IMR-90 (cell line): ENCODE results near the gene TFAP2E.
"Not testable (repeated sequence)": the region's sequence is repeated elsewhere in the genome, so short reads cannot be mapped to it uniquely, and the experiment has no call there.

Source experiments
- CEBPB ChIP-seq: IDR thresholded peaks from 2 replicates; pipeline ENCODE4 v1.6.1; 2012; ENCODE audit warnings: low read depth, low read length, improper control_type of control experiment
- CHD1 ChIP-seq: IDR thresholded peaks from 2 replicates; pipeline ENCODE4 v1.6.1; 2012; ENCODE audit warnings: low read depth, low read length, improper control_type of control experiment
- MAFK ChIP-seq: IDR thresholded peaks from 2 replicates; pipeline ENCODE4 v1.6.1; 2012; ENCODE audit warnings: low read depth, low read length, improper control_type of control experiment
- MAZ ChIP-seq: IDR thresholded peaks from 2 replicates; pipeline ENCODE4 v1.6.1; 2012; ENCODE audit warnings: low read depth, mild to moderate bottlenecking, low read length, improper control_type of control experiment, moderate library complexity, borderline replicate concordance
- MXI1 ChIP-seq: IDR thresholded peaks from 2 replicates; pipeline ENCODE4 v1.6.1; 2012; ENCODE audit warnings: low read depth, mild to moderate bottlenecking, low read length, moderate library complexity, borderline replicate concordance
- NFE2L2 ChIP-seq: fragments of 150-350 bp; IDR thresholded peaks from 2 replicates; pipeline ENCODE4 v1.6.1; 2016; ENCODE audit warnings: low read depth, mild to moderate bottlenecking, low read length
- POLR2A ChIP-seq: IDR thresholded peaks from 2 replicates; pipeline ENCODE4 v1.6.1; 2012; ENCODE audit warnings: mild to moderate bottlenecking, low read depth, low read length
- RAD21 ChIP-seq: IDR thresholded peaks from 2 replicates; pipeline ENCODE4 v1.6.1; 2012; ENCODE audit warnings: low read length, improper control_type of control experiment
- RCOR1 ChIP-seq: IDR thresholded peaks from 2 replicates; pipeline ENCODE4 v1.6.1; 2012; ENCODE audit warnings: mild to moderate bottlenecking, low read length, improper control_type of control experiment; ENCODE audit not compliant: insufficient replicate concordance
- RFX5 ChIP-seq: IDR thresholded peaks from 2 replicates; pipeline ENCODE4 v1.8.0; 2012; ENCODE audit warnings: low read depth, mild to moderate bottlenecking, low read length, moderate library complexity
- SMC3 ChIP-seq: fragments of 150-350 bp; IDR thresholded peaks from 2 replicates; pipeline ENCODE4 v1.6.1; 2016; ENCODE audit warnings: low read depth, mild to moderate bottlenecking, antibody characterized with exemption, low read length, moderate library complexity
- TF ChIP-seq, protein P1 (sequence below): conservative IDR thresholded peaks from 2 replicates; pipeline ENCODE4 v1.5.1; 2012; ENCODE audit warnings: mild to moderate bottlenecking, low read depth, low read length, improper control_type of control experiment
- TF ChIP-seq, protein P2 (sequence below): fragments of 150-350 bp; IDR thresholded peaks from 2 replicates; pipeline ENCODE4 v1.6.1; 2016; ENCODE audit warnings: low read depth, mild to moderate bottlenecking, low read length, moderate library complexity, borderline replicate concordance
- TF ChIP-seq, protein P3 (sequence below): fragments of 150-350 bp; IDR thresholded peaks from 2 replicates; pipeline ENCODE4 v1.6.1; 2017; ENCODE audit warnings: mild to moderate bottlenecking, antibody characterized with exemption, low read length, low read depth

DNA sequence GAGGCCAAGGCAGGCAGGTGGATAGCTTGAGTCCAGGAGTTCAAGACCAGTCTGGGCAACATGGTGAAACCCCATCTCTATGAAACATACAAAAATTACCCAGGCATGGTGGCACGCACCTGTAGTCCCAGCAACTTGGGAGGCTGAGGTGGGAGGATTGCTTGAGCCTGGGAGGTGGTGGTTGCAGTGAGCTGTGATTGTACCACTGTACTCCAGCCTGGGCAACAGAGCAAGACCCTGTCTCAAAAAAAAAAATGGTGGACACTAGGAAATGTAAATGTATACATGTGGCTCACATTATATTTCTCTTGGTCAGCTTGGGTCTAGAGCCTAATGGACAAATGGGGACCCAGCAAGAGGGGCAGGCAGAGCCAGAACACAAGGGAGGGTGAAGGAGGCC lies 12.7 kb downstream of the TFAP2E start:
- TF ChIP-seq, protein P1, sequence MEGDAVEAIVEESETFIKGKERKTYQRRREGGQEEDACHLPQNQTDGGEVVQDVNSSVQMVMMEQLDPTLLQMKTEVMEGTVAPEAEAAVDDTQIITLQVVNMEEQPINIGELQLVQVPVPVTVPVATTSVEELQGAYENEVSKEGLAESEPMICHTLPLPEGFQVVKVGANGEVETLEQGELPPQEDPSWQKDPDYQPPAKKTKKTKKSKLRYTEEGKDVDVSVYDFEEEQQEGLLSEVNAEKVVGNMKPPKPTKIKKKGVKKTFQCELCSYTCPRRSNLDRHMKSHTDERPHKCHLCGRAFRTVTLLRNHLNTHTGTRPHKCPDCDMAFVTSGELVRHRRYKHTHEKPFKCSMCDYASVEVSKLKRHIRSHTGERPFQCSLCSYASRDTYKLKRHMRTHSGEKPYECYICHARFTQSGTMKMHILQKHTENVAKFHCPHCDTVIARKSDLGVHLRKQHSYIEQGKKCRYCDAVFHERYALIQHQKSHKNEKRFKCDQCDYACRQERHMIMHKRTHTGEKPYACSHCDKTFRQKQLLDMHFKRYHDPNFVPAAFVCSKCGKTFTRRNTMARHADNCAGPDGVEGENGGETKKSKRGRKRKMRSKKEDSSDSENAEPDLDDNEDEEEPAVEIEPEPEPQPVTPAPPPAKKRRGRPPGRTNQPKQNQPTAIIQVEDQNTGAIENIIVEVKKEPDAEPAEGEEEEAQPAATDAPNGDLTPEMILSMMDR = not testable (repeated sequence)
- TF ChIP-seq POLR2A, SMC3, RAD21, CHD1, NFE2L2, MAZ, RCOR1, CEBPB, MXI1, MAFK, RFX5: not testable (repeated sequence)
- TF ChIP-seq, protein P2, sequence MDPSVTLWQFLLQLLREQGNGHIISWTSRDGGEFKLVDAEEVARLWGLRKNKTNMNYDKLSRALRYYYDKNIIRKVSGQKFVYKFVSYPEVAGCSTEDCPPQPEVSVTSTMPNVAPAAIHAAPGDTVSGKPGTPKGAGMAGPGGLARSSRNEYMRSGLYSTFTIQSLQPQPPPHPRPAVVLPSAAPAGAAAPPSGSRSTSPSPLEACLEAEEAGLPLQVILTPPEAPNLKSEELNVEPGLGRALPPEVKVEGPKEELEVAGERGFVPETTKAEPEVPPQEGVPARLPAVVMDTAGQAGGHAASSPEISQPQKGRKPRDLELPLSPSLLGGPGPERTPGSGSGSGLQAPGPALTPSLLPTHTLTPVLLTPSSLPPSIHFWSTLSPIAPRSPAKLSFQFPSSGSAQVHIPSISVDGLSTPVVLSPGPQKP = not testable (repeated sequence)
- TF ChIP-seq, protein P3, sequence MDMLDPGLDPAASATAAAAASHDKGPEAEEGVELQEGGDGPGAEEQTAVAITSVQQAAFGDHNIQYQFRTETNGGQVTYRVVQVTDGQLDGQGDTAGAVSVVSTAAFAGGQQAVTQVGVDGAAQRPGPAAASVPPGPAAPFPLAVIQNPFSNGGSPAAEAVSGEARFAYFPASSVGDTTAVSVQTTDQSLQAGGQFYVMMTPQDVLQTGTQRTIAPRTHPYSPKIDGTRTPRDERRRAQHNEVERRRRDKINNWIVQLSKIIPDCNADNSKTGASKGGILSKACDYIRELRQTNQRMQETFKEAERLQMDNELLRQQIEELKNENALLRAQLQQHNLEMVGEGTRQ = not testable (repeated sequence)
